Hepatocyte (in vitro differentiated cells): ENCODE data around the gene PRSS57.

Experiments
- EZH2 ChIP-seq: fragments of 200-600 bp; sonication (generic); IDR thresholded peaks from 2 replicates; pipeline ENCODE4 v1.6.1; 2016; ENCODE audit warnings: antibody characterized with exemption, mild to moderate bottlenecking, borderline replicate concordance
- TF ChIP-seq, protein P1 (sequence below): fragments of 200-600 bp; sonication (generic); IDR thresholded peaks from 2 replicates; pipeline ENCODE4 v1.5.1; 2016; ENCODE audit warnings: antibody characterized with exemption, mild to moderate bottlenecking; ENCODE audit not compliant: poor library complexity

- TF ChIP-seq, protein P1, sequence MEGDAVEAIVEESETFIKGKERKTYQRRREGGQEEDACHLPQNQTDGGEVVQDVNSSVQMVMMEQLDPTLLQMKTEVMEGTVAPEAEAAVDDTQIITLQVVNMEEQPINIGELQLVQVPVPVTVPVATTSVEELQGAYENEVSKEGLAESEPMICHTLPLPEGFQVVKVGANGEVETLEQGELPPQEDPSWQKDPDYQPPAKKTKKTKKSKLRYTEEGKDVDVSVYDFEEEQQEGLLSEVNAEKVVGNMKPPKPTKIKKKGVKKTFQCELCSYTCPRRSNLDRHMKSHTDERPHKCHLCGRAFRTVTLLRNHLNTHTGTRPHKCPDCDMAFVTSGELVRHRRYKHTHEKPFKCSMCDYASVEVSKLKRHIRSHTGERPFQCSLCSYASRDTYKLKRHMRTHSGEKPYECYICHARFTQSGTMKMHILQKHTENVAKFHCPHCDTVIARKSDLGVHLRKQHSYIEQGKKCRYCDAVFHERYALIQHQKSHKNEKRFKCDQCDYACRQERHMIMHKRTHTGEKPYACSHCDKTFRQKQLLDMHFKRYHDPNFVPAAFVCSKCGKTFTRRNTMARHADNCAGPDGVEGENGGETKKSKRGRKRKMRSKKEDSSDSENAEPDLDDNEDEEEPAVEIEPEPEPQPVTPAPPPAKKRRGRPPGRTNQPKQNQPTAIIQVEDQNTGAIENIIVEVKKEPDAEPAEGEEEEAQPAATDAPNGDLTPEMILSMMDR: no peak
- no peak for TF ChIP-seq EZH2
Measured at GRCh38 chr19:711254-711653, 16.0 kb upstream of the PRSS57 start.
